Measurements from ENCODE around the gene SURF2.
"Not testable (repeated sequence)": the region's sequence is repeated elsewhere in the genome, so short reads cannot be mapped to it uniquely, and the experiment has no call there.

The SURF2 gene

DNA sequence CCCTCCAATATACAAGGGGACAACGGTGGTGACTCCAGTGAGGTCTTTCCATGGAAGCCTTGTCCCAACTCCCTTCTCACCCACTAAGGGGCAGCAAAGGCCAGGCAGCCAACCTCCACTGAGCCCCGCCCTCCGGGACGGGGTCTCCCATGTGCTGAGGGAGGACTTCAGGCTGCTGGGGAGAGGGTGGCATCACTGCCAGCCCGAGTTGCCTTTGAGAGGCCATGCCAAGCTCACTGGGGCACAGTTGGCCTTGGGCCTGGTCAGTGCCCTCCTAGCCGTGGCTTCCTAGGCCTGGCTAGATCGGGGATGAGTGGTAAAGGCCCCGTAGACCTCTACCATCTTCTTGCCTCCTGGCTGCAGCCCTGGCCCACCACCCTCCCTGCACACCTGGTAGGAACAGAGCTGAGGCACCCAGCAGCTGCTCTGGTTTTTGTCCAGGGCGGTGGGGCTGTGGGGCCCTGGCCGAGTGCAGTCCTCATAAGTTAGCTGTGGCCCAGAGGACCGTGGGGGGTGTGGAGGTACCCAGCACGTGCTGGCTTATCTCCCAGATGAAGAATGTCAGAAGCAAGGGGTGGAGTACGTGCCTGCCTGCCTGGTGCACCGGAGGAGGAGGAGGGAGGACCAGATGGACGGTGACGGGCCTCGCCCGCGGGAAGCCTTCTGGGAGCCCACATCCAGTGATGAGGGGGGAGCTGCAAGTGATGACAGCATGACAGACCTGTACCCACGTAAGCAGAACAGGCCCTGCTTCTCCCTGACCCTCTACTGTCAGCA is 3.2 kb downstream of the SURF2 start:
- no peak for DNase-seq

DNA sequence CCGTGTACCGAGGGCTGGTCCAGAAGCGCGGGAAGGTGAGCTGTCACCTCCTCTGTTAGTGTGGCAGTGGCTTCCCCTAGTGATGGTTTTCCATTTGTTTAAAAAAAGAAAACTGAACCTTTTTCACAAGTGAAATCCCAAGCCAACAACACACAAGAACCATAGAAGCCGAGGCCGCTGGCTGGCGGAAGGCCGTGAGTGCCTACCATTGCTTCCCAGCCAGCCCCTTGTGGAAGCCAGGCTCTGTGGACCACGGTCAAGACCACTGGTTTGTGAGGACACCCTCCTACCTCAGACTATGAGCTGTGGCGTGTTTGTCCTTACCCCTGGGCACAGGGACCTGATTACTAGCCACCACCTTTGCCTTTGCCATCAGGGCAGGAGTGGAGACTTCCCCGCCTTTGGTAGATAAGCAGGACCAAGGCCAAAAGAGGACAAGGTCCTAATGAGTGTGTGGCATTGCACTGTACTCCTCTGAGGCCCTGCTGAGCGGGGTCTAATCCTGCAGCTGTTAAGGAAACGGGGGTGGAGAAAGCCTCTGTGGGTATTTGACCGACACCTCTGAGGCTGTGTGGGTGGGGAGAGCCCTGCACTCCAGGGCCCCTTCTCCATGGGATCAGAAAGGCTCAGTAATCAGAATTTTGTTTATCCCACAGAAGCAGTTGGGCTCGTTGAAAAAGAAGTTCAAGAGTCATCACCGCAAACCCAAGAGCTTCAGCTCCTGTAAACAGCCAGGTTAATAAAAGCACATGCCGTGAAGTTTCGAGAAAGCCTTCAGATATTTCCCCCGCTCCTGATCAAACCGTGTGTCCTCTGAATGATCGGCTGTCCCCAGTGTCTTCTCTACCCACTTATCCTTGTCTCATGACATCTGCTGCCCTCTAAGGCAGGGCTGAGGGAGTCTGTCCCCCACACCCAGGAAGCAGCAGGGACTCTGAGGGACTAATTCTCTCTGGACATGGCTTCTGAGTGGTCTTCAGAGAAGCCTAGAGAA is 4.3 kb downstream of the SURF2 start:
- DNase-seq = no peak

DNA sequence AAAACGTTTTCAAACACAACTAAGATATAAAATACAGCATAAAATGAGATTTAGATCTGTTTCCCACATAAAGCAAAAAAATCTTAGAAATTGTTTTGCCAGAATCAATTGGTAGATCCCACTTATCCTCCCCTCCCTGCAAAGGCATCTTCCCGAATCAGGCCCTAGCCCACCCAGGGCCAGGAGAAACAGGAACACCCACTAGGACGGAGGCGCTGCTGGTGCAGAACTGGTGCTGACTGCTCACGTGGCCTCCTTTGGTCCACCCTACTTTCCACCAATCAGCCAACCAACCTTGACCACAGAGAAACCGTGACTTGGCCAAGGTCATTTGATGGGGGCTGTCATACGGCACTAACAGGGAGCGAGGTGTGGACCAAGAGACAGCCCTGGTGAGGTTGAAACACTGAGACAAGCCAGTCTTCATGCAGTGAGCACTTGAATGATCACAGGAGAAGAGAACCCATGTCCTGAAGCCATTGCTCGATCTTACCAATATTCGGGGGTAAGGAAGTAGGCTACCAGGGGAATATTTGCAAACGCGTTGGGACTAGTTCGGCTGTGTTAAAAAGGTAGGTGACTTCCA is 5.2 kb downstream of the SURF2 start:
- no peak for DNase-seq

DNA sequence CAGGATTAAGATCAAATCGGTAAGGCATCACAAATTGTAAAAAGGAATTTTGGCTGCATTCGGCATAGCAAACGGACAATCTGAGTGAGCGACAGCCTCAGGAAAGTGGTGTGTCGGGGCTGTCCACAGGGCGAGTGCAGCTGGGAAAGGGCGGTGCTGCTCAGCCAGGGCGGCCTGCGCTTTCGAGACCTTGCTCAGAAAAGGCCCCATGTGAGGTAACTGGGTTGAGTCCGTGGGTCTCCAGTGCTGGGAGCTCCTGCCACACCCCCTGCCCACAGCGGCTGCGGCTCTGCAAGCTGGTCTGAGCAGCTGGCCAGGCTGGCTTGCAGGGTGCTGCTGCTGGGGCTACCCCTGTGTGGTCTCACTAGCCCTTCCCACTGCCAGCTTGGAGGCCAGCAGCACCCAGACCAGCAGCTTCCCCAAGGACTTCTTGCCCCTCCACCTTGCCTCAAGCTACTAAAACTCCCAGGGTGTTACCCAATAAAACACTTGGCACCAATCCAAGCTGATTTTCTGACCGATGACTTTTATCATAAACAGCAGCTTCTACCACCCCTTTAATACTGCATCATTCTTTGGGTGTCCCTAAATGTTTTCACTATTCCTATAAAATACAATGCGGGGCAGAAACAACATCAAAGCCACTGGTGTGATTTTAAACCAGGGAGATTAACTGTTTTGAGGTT is 6.2 kb downstream of the SURF2 start:
- no peak for DNase-seq

DNA sequence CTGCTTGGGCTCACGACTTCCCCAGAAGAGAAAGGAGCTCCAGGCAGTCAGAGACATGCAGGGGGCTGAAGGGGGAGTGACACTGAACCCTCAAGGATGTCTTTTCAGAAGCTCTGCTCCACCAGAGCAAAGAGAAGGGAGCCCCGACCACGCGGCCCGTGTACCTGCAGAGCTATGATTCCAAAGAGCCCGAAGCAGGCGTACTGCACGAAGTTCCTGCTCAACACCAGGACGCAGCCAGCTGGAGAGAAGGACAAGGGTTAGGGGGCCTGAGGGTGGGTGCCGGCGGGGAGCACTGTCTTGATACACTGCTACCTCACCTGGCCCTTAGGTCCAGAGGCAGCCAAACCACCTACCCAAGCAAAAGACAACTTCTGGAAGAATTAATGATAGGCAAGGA is 10.1 kb downstream of the SURF2 start:
- no peak for DNase-seq

DNA sequence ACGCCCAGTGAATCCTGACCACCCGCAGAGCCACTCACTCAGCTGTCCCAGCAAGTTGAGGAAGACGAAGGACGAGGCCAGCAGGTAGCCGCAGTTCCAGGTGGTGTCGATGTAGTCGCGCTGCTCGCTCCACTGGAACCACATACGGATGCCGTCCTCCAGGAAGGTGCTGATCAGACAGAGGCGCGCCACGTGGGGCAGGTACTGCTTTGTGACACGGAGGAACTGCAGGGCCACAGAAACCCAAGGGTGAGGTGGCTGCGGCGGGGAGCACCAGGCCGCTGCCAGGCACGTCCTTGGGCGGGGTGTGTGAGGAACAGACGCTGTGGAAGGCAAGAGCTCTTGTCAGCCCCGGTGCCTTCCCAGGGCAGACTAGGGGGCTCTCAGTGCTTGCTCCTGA is 10.9 kb downstream of the SURF2 start:
- DNase-seq = no peak

DNA sequence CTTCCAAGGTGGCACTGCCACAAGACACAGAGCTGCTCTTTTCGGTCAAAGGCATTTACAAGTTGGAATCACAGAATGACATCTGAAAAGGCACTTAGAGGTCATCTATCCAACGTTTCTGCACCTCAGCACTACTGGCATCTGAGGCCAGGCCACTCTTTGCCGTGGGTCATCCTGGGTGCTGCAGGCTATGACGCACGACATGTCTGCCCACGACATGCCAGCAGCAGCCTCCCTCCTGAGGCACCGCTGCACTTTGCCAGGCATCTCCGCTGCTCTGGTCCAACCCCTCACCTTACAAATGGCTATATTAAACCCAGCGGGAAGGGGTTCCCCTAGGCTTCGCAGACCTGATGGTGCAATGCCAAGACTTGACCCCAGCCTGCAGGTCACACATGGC is 11.4 kb downstream of the SURF2 start:
- no peak for DNase-seq

DNA sequence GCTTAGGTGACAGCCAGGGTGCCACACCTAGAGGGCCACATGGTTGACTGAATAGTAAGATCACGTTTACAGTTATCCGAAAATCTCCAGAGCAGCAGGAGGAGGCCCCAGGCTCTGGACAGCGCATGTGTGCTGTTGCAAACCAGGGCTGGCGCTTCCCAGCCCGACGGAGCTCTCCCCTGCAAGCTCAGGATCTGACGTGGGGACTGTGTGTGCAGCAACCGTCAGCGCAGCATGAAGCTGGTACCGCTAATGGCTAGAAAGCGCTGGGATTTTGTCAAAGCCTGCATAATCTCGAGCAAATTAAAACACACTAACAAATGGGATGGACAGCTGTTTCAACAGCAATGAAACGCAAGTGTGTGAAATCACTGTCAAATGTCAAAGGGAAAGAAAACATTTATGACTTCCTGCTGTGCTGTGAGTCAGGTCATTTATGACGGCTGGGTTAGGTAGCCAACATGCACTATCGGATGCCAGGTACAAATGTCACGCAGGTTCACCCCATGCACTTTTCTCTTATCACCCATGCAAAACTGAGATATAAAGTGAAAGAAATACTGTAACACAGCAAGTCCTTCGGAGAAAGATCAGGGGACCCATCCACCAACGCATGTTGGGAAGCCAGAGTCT is 12.0 kb downstream of the SURF2 start:
- DNase-seq = no peak

DNA sequence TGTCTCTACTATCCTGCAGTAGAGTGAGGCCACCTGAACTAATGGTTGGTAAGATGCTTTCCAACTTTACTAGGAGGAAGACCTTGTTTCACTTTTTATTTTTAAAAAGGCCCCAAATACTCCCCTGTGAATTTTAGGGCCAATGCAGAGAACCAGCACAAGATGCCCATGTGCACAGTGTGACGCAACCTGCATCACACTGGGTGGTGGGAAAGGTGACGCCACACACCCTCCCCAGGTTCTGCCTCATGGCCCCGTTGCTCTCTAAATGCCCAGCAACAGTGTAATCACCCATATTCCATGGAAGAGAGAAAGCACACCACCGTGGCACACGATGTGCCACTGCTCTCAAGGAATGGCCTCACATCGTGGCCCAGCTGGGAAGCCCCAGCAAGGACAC is 13.1 kb downstream of the SURF2 start:
- no peak for DNase-seq

DNA sequence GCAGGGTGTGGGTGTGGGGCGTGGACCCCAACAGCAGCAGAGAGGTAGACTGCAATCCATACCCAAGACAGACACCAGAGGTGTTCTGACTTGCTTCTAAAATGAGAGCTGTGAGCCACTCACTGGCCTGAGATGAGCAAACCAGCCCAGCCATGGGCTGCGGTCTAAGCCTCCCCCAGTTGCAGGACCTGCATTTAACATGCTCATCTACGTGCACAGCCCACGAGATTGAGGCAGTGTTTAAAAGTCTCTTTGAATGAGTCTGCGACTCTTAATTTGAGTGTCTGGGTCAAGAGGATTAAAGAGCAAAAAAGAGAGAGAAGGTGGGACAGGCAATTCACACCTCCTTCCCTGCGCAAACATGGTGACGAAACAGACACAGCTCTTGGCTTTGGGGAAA is 13.6 kb downstream of the SURF2 start:
- no peak for DNase-seq

DNA sequence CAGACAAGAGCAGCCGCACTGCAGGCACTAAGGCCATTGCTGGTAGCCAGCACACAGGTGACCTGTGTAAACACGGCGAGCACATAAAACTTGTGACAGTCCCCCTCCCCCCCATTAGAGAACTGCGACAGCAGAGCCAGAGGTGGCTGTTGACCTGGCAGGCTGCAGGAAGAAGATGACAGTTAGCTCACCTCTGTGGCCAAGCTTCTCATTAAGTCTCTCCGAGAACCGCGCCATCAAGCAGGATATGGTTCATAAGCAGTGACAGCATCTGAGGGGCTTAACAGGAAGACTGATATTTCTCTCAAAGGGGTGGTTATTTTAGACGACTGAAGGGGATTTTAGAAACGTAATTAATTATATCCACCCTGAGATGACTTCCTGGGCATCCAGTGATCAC is 14.3 kb downstream of the SURF2 start:
- DNase-seq = no peak

- peak; percentile 88 for DNase-seq
Observed at GRCh38 chr9:133371261-133371711, 14.9 kb downstream of the SURF2 start.

GRCh38 chr9:133372144-133372543 is 15.8 kb downstream of the SURF2 start:
- DNase-seq = no peak

DNA sequence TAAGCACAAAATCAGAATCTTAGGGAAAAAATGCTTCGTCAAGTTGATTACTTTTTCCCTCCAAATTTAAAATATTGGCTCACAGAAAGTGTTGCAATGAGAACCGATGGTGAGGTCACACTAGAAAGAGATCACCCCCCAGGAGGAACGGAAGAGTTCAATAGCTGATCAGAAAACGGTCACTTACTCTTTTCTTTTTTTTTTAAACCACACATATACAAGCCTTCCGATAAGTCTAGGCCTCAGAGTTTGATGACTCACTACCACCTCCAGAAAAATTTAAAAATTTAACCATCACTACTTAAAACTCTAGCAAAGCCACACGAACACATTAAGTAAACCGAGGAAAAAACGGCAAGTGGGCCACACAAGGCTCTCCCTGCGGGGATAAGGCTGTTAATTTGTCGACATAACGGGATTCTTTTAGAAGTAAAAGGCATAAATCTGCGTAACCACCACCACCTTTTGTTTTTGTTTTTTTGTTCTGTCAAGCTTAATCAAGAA is 18.3 kb downstream of the SURF2 start:
- no peak for DNase-seq

- no peak for DNase-seq
Observed at GRCh38 chr9:133375116-133375723, 18.9 kb downstream of the SURF2 start.

- peak; percentile 95 for DNase-seq
Observed at GRCh38 chr9:133375724-133376654, 19.6 kb downstream of the SURF2 start, which contains the start of the genes STKLD1 and SURF4. STKLD1 (plus strand) TSS chr9:133376366; CDS start chr9:133376474, 108 bp downstream. SURF4 (minus strand) TSS chr9:133376060; CDS start chr9:133375969, 91 bp downstream.

- DNase-seq = not testable (repeated sequence)
Observed at GRCh38 chr9:133377280-133377679, 20.9 kb downstream of the SURF2 start.

GRCh38 chr9:133377721-133378216 is 21.4 kb downstream of the SURF2 start:
- DNase-seq = no peak

- no peak for DNase-seq
Observed at GRCh38 chr9:133378408-133378962, 22.1 kb downstream of the SURF2 start.
